Neuronal stem cell (in vitro differentiated cells): ENCODE data around the gene NCOA3.

Experiments
- DNase-seq: peaks from one replicate; pipeline ENCODE4 v3.0.0-alpha.2; 2013; ENCODE audit warnings: low spot score
- H2AFZ ChIP-seq: one replicate; pipeline ENCODE4 v1.6.1; 2013; ENCODE audit warnings: mild to moderate bottlenecking, low read length, inconsistent platforms
- H2AK5ac ChIP-seq: 2 replicates; pipeline ENCODE4 v1.6.1; 2013; ENCODE audit warnings: low read depth, mild to moderate bottlenecking, inconsistent platforms, low read length, moderate library complexity, mixed read lengths
- H2BK120ac ChIP-seq: 2 replicates; pipeline ENCODE4 v1.6.1; 2013; ENCODE audit warnings: low read depth, mild to moderate bottlenecking, inconsistent platforms, low read length, moderate library complexity, mixed read lengths
- H2BK12ac ChIP-seq: one replicate; pipeline ENCODE4 v1.6.1; 2013; ENCODE audit warnings: low read length, inconsistent platforms
- H2BK15ac ChIP-seq: 2 replicates; pipeline ENCODE4 v1.6.1; 2013; ENCODE audit warnings: mild to moderate bottlenecking, low read length, inconsistent platforms, mixed read lengths
- H2BK5ac ChIP-seq: one replicate; pipeline ENCODE4 v1.6.1; 2013; ENCODE audit warnings: inconsistent platforms, mild to moderate bottlenecking, low read length, moderate library complexity
- H3K14ac ChIP-seq: one replicate; pipeline ENCODE4 v1.6.1; 2013; ENCODE audit warnings: low read length, inconsistent platforms
- H3K18ac ChIP-seq: 2 replicates; pipeline ENCODE4 v1.6.1; 2013; ENCODE audit warnings: low read length, inconsistent platforms
- H3K23ac ChIP-seq: 2 replicates; pipeline ENCODE4 v1.6.1; 2013; ENCODE audit warnings: low read depth, mild to moderate bottlenecking, mixed read lengths, low read length, inconsistent platforms; ENCODE audit not compliant: poor library complexity
- H3K27ac ChIP-seq: replicated peaks from 3 replicates; pipeline ENCODE4 v1.5.1; 2013; ENCODE audit warnings: low read length, inconsistent platforms
- H3K27me3 ChIP-seq, 3 experiments: 2 replicates each; pipeline ENCODE4 v1.6.1; 2013; ENCODE audit warnings: low read length in 3 of 3, mild to moderate bottlenecking in 2 of 3, inconsistent platforms in 1 of 3, low read depth in 1 of 3, mixed read lengths in 1 of 3, moderate library complexity in 1 of 3; ENCODE audit not compliant: control insufficient read depth in 3 of 3, insufficient read depth in 3 of 3
- H3K36me3 ChIP-seq, 2 donors: replicated peaks in 1 of 2; 2 replicates each; pipeline ENCODE4 v1.6.1; 2013; ENCODE audit warnings: low read length in 2 of 2; ENCODE audit not compliant: control insufficient read depth in 2 of 2, insufficient read depth in 2 of 2
- H3K4ac ChIP-seq: 2 replicates; pipeline ENCODE4 v1.6.1; 2013; ENCODE audit warnings: inconsistent platforms, mild to moderate bottlenecking, low read length, moderate library complexity
- H3K4me1 ChIP-seq, 2 donors: 1 replicate in 1 of 2; 2 replicates in 1 of 2; pipeline ENCODE4 v1.6.1; 2013; ENCODE audit warnings: low read length in 2 of 2, low read depth in 1 of 2; ENCODE audit not compliant: control insufficient read depth in 2 of 2, insufficient read depth in 1 of 2
- H3K4me2 ChIP-seq: one replicate; pipeline ENCODE4 v1.6.1; 2013; ENCODE audit warnings: mild to moderate bottlenecking, low read length, inconsistent platforms; ENCODE audit not compliant: insufficient read depth, poor library complexity, severe bottlenecking
- H3K4me3 ChIP-seq, 2 donors: 2 replicates each; pipeline ENCODE4 v1.5.1; 2013; ENCODE audit warnings: low read length in 2 of 2, mild to moderate bottlenecking in 2 of 2, inconsistent platforms in 1 of 2, moderate library complexity in 1 of 2
- H3K79me1 ChIP-seq: one replicate; pipeline ENCODE4 v1.6.1; 2013; ENCODE audit warnings: low read depth, mild to moderate bottlenecking, inconsistent platforms, low read length, moderate library complexity
- H3K9ac ChIP-seq: one replicate; pipeline ENCODE4 v1.6.1; 2013; ENCODE audit warnings: mild to moderate bottlenecking, low read depth, low read length, inconsistent platforms; ENCODE audit not compliant: poor library complexity
- H3K9me3 ChIP-seq, 2 donors: replicated peaks in 1 of 2; 2 replicates each; pipeline versions ENCODE3 to v1.6.1; 2013; ENCODE audit warnings: low read length in 2 of 2, mild to moderate bottlenecking in 2 of 2, inconsistent platforms in 1 of 2, low read depth in 1 of 2, mixed read lengths in 1 of 2, moderate library complexity in 1 of 2; ENCODE audit not compliant: control insufficient read depth in 2 of 2, insufficient read depth in 1 of 2
- H4K8ac ChIP-seq: one replicate; pipeline ENCODE4 v1.6.1; 2013; ENCODE audit warnings: low read depth, mild to moderate bottlenecking, inconsistent platforms, low read length, moderate library complexity
- H4K91ac ChIP-seq: one replicate; pipeline ENCODE4 v1.6.1; 2013; ENCODE audit warnings: low read length, low read depth, mild to moderate bottlenecking, inconsistent platforms; ENCODE audit not compliant: poor library complexity
- WGBS, 2 donors: extraction: QIAGEN DNeasy Blood & Tissue Kit; methylation state at CpG; one replicate each; pipeline ENCODE4 v1.1.7; 2013; ENCODE audit warnings: missing lambda C conversion rate in 2 of 2, mixed read lengths in 1 of 2; ENCODE audit not compliant: insufficient read length in 2 of 2, insufficient replicate concordance in 1 of 2; ENCODE audit errors: extremely low coverage in 2 of 2; 5-methylcytosine and 5-hydroxymethylcytosine counted together

NCOA3 gene

DNA sequence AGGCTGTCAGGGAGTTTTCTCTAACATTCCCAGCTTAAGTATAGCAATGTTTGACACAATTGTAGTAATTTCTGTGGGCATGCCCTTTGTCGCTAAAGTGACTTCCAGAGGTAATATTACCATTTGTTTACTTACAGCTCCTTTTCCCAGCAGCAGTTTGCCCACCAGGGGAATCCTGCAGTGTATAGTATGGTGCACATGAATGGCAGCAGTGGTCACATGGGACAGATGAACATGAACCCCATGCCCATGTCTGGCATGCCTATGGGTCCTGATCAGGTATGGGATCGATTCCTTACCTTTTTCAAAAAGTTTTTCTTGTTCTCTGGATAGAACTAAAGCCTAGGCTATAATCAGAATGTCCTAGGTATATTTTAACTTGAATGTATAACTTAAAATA, 151.1 kb downstream of the NCOA3 start:
- H3K36me3 ChIP-seq = peaks cover 17 to 94% of the 10 kb centered on the region in 2 donors
- H4K8ac ChIP-seq = no peak overlapping the region
- no peaks in the 10 kb centered on the region for H3K27me3 ChIP-seq
- H3K4me1 ChIP-seq = peaks cover 8 to 23% of the 10 kb centered on the region in 2 donors
- no peak overlapping the region for H3K18ac ChIP-seq
- no peak overlapping the region for H2BK5ac ChIP-seq
- H2BK120ac ChIP-seq = no peak overlapping the region
- no peak overlapping the region for H3K4me3 ChIP-seq
- H2BK15ac ChIP-seq = no peak overlapping the region
- H3K9me3 ChIP-seq = no peaks in the 10 kb centered on the region
- no CpG with 5 or more reads among the region's 2 CpGs for WGBS, 2 donors
- H3K27ac ChIP-seq = no peak overlapping the region
- no peak for DNase-seq
- H3K9ac ChIP-seq = no peak overlapping the region
- H3K23ac ChIP-seq = no peak overlapping the region
- no peak overlapping the region for H2AFZ ChIP-seq
- H3K4ac ChIP-seq = no peak overlapping the region
- H2BK12ac ChIP-seq = no peak overlapping the region
- no peak overlapping the region for H3K14ac ChIP-seq
- no peak overlapping the region for H4K91ac ChIP-seq
- H3K4me2 ChIP-seq = no peak overlapping the region
- no peaks in the 10 kb centered on the region for H3K79me1 ChIP-seq
- no peak overlapping the region for H2AK5ac ChIP-seq

DNA sequence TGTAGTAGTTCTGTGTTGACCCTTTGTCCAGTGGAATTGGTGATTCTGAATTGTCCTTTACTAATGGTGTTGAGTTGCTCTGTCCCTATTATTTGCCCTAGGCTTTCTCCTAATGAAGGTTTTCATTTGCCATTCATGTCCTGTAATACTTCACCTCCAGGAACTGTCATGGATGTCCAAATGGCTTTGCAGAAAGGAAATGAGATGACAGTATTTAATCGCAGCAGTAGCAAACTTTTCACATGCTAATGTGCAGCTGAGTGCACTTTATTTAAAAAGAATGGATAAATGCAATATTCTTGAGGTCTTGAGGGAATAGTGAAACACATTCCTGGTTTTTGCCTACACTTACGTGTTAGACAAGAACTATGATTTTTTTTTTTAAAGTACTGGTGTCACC, 152.2 kb downstream of the NCOA3 start:
- H4K8ac ChIP-seq = no peak overlapping the region
- no peak overlapping the region for H3K9ac ChIP-seq
- peaks cover 14 to 93% of the 10 kb centered on the region in 2 donors for H3K36me3 ChIP-seq
- no peak overlapping the region for H3K4ac ChIP-seq
- no peak overlapping the region for H3K4me3 ChIP-seq
- H3K23ac ChIP-seq = no peak overlapping the region
- H2AK5ac ChIP-seq = no peak overlapping the region
- H3K18ac ChIP-seq = no peak overlapping the region
- no peaks in the 10 kb centered on the region for H3K9me3 ChIP-seq
- no CpG with 5 or more reads among the region's 2 CpGs for WGBS, 2 donors
- no peak overlapping the region for H2AFZ ChIP-seq
- H4K91ac ChIP-seq = no peak overlapping the region
- no peak overlapping the region for H2BK5ac ChIP-seq
- no peak overlapping the region for H2BK120ac ChIP-seq
- no peak overlapping the region for H2BK12ac ChIP-seq
- peaks cover 8 to 23% of the 10 kb centered on the region in 2 donors for H3K4me1 ChIP-seq
- no peaks in the 10 kb centered on the region for H3K79me1 ChIP-seq
- H3K27me3 ChIP-seq = no peaks in the 10 kb centered on the region
- no peak overlapping the region for H2BK15ac ChIP-seq
- H3K14ac ChIP-seq = no peak overlapping the region
- DNase-seq = no peak
- no peak overlapping the region for H3K4me2 ChIP-seq
- H3K27ac ChIP-seq = no peak overlapping the region

DNA sequence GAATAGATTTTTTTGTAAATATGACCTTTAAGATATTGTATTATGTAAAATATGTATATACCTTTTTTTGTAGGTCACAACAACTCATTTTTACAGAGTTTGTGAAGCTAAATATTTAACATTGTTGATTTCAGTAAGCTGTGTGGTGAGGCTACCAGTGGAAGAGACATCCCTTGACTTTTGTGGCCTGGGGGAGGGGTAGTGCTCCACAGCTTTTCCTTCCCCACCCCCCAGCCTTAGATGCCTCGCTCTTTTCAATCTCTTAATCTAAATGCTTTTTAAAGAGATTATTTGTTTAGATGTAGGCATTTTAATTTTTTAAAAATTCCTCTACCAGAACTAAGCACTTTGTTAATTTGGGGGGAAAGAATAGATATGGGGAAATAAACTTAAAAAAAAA, 152.7 kb downstream of the NCOA3 start:
- Histone ChIP-seq H4K91ac (no peak overlapping the region), H3K4me2 (no peak overlapping the region), H2BK15ac (no peak overlapping the region), H2AK5ac (no peak overlapping the region), H3K4me3 (no peak overlapping the region), H3K9ac (no peak overlapping the region), H4K8ac (no peak overlapping the region), H3K14ac (no peak overlapping the region), H3K4ac (no peak overlapping the region), H2BK5ac (no peak overlapping the region), H2BK12ac (no peak overlapping the region), H3K9me3 (no peaks in the 10 kb centered on the region), H3K18ac (no peak overlapping the region), H2BK120ac (no peak overlapping the region), H3K4me1 (peaks cover 8 to 23% of the 10 kb centered on the region in 2 donors), H3K36me3 (peaks cover 12 to 93% of the 10 kb centered on the region in 2 donors), H3K27me3 (no peaks in the 10 kb centered on the region), H3K79me1 (no peaks in the 10 kb centered on the region), H3K27ac (no peak overlapping the region), H2AFZ (no peak overlapping the region), H3K23ac (no peak overlapping the region)
- no peak for DNase-seq
- no CpG with 5 or more reads among the region's 1 CpG for WGBS, 2 donors

DNA sequence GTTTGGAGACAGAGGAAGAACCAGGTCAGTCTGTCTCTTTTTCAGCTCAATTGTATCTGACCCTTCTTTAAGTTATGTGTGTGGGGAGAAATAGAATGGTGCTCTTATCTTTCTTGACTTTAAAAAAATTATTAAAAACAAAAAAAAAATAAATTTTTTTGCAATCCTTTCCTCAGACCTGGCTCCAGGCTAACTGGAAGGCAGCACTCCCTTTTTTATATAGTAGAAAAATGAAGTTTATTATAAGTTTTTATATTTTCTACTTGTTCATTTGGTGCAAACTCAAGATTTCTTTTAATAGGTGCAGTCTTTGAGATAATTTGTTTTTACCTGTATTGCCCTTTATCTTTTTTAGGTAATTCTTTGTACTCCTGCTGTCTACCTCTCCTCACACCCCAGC, 153.9 kb downstream of the NCOA3 start:
- no peak overlapping the region for H3K23ac ChIP-seq
- H2BK5ac ChIP-seq = no peak overlapping the region
- H3K36me3 ChIP-seq = peaks cover 12 to 93% of the 10 kb centered on the region in 2 donors
- no peak overlapping the region for H2AFZ ChIP-seq
- H2BK15ac ChIP-seq = no peak overlapping the region
- H3K9ac ChIP-seq = no peak overlapping the region
- no peak overlapping the region for H4K8ac ChIP-seq
- peaks cover 8 to 23% of the 10 kb centered on the region in 2 donors for H3K4me1 ChIP-seq
- H3K14ac ChIP-seq = no peak overlapping the region
- H2AK5ac ChIP-seq = no peak overlapping the region
- DNase-seq = no peak
- no peak overlapping the region for H4K91ac ChIP-seq
- no peaks in the 10 kb centered on the region for H3K9me3 ChIP-seq
- no peak overlapping the region for H3K4me3 ChIP-seq
- H3K79me1 ChIP-seq = no peaks in the 10 kb centered on the region
- no peak overlapping the region for H3K27ac ChIP-seq
- no peak overlapping the region for H3K4ac ChIP-seq
- no peak overlapping the region for H3K18ac ChIP-seq
- no peak overlapping the region for H3K4me2 ChIP-seq
- no peaks in the 10 kb centered on the region for H3K27me3 ChIP-seq
- no peak overlapping the region for H2BK120ac ChIP-seq
- no peak overlapping the region for H2BK12ac ChIP-seq
